ENCODE data around the gene KLHDC8A.

The KLHDC8A gene

GRCh38 chr1:205294175-205294917 lies 62.4 kb downstream of the KLHDC8A start:
- Histone ChIP-seq H3K4me3 (ENCODE audit: low read depth, low read length) (no peak overlapping the region), H3K27me3 (no peaks in the 10 kb centered on the region), H3K9me3 (no peaks in the 10 kb centered on the region), H3K36me3 (no peaks in the 10 kb centered on the region), H3K4me1 (peaks cover 27% of the 10 kb centered on the region)
- no peak for TF ChIP-seq CTCF (IDR thresholded peaks at IDR 0.05; ENCODE audit: low read depth, low read length)
- peak; percentile 55 for DNase-seq

GRCh38 chr1:205293350-205294074 lies 63.2 kb downstream of the KLHDC8A start:
- no peak for TF ChIP-seq CTCF (IDR thresholded peaks at IDR 0.05; ENCODE audit: low read depth, low read length)
- Histone ChIP-seq H3K27me3 (no peaks in the 10 kb centered on the region), H3K4me3 (ENCODE audit: low read depth, low read length) (no peak overlapping the region), H3K36me3 (no peaks in the 10 kb centered on the region), H3K9me3 (no peaks in the 10 kb centered on the region), H3K4me1 (peaks cover 22% of the 10 kb centered on the region)
- no peak for DNase-seq

- no peak for DNase-seq
- no peak overlapping the region for H3K4me3 ChIP-seq (ENCODE audit: low read depth, low read length)
- no peaks in the 10 kb centered on the region for H3K27me3 ChIP-seq
- no peak for TF ChIP-seq CTCF (IDR thresholded peaks at IDR 0.05; ENCODE audit: low read depth, low read length)
- H3K4me1 ChIP-seq: peaks cover 14% of the 10 kb centered on the region
- H3K9me3 ChIP-seq: no peaks in the 10 kb centered on the region
- no peaks in the 10 kb centered on the region for H3K36me3 ChIP-seq
Observed at GRCh38 chr1:205291596-205291995, 65.1 kb downstream of the KLHDC8A start.

- no peak for DNase-seq
- H3K4me3 ChIP-seq (ENCODE audit: low read depth, low read length): no peak overlapping the region
- H3K36me3 ChIP-seq: no peaks in the 10 kb centered on the region
- peaks cover 12% of the 10 kb centered on the region for H3K4me1 ChIP-seq
- TF ChIP-seq CTCF (IDR thresholded peaks at IDR 0.05; ENCODE audit: low read depth, low read length): no peak
- no peaks in the 10 kb centered on the region for H3K27me3 ChIP-seq
- no peaks in the 10 kb centered on the region for H3K9me3 ChIP-seq
Observed at GRCh38 chr1:205287767-205288559, 68.8 kb downstream of the KLHDC8A start.

- DNase-seq: no peak
- Histone ChIP-seq H3K9me3 (no peaks in the 10 kb centered on the region), H3K27me3 (no peaks in the 10 kb centered on the region), H3K36me3 (no peaks in the 10 kb centered on the region), H3K4me3 (ENCODE audit: low read depth, low read length) (no peak overlapping the region), H3K4me1 (peaks cover 12% of the 10 kb centered on the region)
- TF ChIP-seq CTCF (IDR thresholded peaks at IDR 0.05; ENCODE audit: low read depth, low read length): no peak
Observed at GRCh38 chr1:205287076-205287475, 69.6 kb downstream of the KLHDC8A start.
